ENCODE results near the gene SLC35E2B.
"Not testable (repeated sequence)": the region's sequence is repeated elsewhere in the genome, so short reads cannot be mapped to it uniquely, and the experiment has no call there.

The SLC35E2B gene

DNA sequence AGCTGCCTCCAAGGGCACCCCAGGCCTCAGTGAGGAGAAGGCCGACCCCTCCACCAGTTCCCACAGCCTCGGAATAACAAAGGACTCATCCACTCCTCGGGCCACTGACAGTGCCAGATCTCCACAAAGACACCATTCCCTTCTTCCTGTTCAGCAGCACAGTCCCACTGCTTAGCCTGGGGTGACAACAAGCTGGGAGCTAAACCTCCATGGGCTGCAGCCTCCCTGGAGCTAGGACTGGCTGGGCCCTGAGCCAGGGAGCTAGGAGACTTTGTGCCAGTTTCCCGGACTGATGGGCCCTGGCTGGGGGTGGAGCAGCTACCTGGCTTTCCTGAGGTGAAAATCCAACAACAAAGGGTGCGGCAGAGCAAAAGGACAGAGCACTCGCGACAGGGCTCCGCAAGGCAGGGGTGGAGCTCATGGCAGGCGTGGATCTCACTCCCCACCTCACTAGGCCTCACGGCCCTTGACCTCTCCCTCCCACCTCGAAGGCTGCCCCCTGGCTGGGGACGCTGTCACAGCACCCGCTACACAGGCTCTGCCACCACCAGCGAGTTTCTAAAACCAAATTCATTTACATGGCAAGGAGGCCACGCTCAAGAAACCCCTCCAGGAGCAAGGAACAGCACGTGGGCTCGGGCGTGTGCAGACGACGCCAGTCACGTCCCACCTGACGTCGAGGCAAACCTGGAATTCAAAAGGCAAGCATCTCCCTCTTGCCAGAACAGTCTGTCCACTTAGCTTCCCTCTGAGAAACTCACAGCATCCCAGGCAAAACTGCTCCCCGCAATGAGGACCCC, 13.8 kb downstream of the SLC35E2B start:
- Histone ChIP-seq H3K27ac (no peak overlapping the region; the same call in 1 of the 2 replicates), H3K27me3 (ENCODE audit: insufficient read depth, low read depth, severe bottlenecking) (no peaks in the 10 kb centered on the region), H3K4me3 (ENCODE audit: low read depth, low read length) (no peak overlapping the region), H3K9me3 (ENCODE audit: severe bottlenecking) (no peaks in the 10 kb centered on the region), H3K36me3 (peaks cover 6% of the 10 kb centered on the region)
- TF ChIP-seq CTCF (IDR thresholded peaks at IDR 0.05; ENCODE audit: low read depth, low read length) = peak; percentile 75
- peak; percentile 49 for DNase-seq

DNA sequence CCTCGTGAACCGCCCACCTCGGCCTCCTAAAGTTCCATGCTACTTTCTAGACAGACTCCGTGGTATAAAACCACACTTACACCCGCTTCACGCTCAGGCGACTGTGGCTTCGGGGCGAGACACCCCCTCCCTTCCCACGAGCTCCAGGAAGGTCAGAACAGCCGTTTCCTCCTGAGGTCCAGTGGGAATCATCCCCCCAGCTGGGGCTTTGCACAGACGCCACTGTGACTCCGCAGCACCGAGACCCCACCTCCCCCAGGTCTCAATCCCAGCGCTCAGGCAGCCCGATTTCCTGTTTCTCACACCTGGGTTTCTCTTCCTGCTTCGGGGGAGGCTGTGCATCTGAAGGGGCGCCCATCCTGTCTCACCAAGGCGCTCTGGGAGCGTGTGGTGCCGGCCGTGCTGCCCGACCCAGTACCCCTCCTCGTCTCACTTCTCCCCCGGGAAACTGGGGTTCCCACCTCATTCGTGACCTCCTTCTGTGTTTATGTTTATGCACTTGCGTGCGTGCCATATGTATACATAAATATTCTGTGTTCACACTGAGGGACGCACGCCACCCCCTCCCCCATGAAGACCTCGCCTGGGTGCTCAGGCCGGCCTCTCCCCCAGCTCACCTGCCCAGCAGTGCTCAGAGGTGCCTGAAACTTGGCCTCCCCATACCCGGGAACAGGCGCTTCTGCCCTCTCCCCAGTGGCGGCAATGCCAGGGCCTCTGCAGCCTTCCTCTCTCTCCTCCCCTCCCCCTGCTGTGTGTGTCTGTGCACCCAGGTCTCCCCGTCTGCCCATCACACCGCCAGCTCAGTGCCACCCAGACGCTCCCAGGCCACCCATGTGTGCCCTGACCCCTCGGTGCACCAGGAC, 14.6 kb downstream of the SLC35E2B start:
- Histone ChIP-seq H3K27ac (no peak overlapping the region), H3K4me3 (ENCODE audit: low read depth, low read length) (no peak overlapping the region), H3K36me3 (peaks cover 3% of the 10 kb centered on the region), H3K9me3 (ENCODE audit: severe bottlenecking) (no peaks in the 10 kb centered on the region), H3K27me3 (ENCODE audit: insufficient read depth, low read depth, severe bottlenecking) (no peaks in the 10 kb centered on the region)
- no peak for DNase-seq
- no peak for TF ChIP-seq CTCF (IDR thresholded peaks at IDR 0.05; ENCODE audit: low read depth, low read length)

GRCh38 chr1:1676087-1676486, 16.5 kb downstream of the SLC35E2B start:
- not testable (repeated sequence) for DNase-seq; H3K4me3 ChIP-seq (ENCODE audit: low read depth, low read length); H3K9me3 ChIP-seq (ENCODE audit: severe bottlenecking); H3K27me3 ChIP-seq (ENCODE audit: insufficient read depth, low read depth, severe bottlenecking); H3K27ac ChIP-seq
- peaks cover 12% of the 10 kb centered on the region for H3K36me3 ChIP-seq

DNA sequence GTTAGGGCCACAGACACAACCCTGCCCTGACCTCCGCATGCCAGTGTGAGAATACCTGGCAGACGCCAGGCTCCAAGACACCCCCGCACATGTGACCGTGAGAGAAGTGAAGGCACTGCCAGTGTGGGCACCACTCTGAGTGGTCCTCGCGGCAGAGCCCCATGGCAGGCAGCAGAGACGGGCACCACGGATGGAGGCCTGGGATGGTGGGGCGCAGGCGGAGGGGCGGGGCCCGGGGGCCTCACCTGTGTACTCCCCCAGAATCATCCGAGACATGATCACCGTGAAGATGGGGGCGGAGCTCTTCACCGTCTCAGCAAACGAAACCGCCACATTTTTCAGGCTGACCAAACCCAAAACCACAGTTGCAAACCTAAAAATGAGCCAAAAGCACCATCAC, 17.4 kb downstream of the SLC35E2B start:
- not testable (repeated sequence) for DNase-seq; H3K27ac ChIP-seq; H3K9me3 ChIP-seq (ENCODE audit: severe bottlenecking); H3K4me3 ChIP-seq (ENCODE audit: low read depth, low read length); H3K27me3 ChIP-seq (ENCODE audit: insufficient read depth, low read depth, severe bottlenecking)
- peaks cover 18% of the 10 kb centered on the region for H3K36me3 ChIP-seq

GRCh38 chr1:1674806-1675205, 17.8 kb downstream of the SLC35E2B start:
- not testable (repeated sequence) for H3K4me3 ChIP-seq (ENCODE audit: low read depth, low read length); DNase-seq; H3K9me3 ChIP-seq (ENCODE audit: severe bottlenecking); H3K27ac ChIP-seq; H3K27me3 ChIP-seq (ENCODE audit: insufficient read depth, low read depth, severe bottlenecking)
- H3K36me3 ChIP-seq = peaks cover 18% of the 10 kb centered on the region

- Histone ChIP-seq H3K27me3 (ENCODE audit: insufficient read depth, low read depth, severe bottlenecking) (no peaks in the 10 kb centered on the region), H3K36me3 (peaks cover 23% of the 10 kb centered on the region), H3K4me3 (ENCODE audit: low read depth, low read length) (no peak overlapping the region), H3K27ac (no peak overlapping the region), H3K9me3 (ENCODE audit: severe bottlenecking) (no peaks in the 10 kb centered on the region)
- no peak for DNase-seq
- no peak for TF ChIP-seq CTCF (IDR thresholded peaks at IDR 0.05; ENCODE audit: low read depth, low read length)
These were observed 20.2 kb downstream of the SLC35E2B start for GRCh38 chr1:1672181-1672965.
